NCI-H146 treated with DMSO at 0.1 percent for 48 hours (cell line): ENCODE results near the gene RBFOX1.

Experiments used
- DNase-seq: peaks from one replicate; lab custom pipeline; 2025; ENCODE audit not compliant: unreplicated experiment; lab: John Stamatoyannopoulos, UW

RBFOX1 gene

DNA sequence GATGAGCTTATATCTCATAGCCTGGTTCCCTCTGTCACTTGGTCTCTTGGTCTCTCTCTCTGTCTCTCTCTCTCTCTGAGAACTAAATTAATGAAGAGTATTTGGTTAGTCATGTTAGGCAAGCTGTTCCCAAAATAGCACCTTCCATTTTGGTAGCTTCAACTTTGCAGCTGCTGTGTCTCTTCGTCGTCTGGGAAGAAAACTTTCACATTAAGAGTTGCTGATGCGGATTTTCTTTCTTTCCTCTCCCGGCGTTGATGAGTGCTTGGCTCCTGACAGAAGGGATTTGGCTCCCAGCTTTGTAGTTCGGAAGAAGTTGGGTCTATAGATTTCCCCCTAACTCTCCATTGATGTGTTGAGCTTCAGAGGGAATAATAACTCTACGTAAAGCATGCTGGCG, at the start of gene RBFOX1:
RBFOX1 (plus strand) TSS at position 235 of the 400 bp plus-strand sequence.
- DNase-seq: no peak

GRCh38 chr16:7284780-7285179, 47.9 kb upstream of the RBFOX1 start:
- no peak for DNase-seq

GRCh38 chr16:7285520-7285919, 47.1 kb upstream of the RBFOX1 start:
- DNase-seq: no peak

- DNase-seq: no peak
Observed at GRCh38 chr16:7289299-7289698, 43.3 kb upstream of the RBFOX1 start.

GRCh38 chr16:7290682-7291081, 42.0 kb upstream of the RBFOX1 start:
- DNase-seq: no peak

DNA sequence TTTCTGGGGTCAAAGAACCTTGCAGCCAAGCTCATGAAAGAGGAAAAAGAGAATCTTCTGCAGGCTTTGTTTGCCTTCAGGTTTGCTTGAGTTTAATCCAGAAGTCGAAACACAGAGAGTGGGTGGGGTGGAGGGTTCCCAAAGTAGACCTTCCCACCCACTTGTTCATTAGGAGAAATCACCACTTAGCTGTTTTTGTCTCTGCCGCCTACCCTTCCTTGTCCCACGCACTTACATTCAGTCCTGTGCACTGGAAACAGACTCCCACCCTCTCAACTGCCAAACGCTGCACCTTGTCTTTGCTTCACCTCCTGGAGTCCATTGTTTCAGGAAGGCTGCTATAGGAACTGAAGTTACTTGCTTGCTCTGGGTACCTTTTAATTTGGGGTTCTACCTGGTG, 38.6 kb upstream of the RBFOX1 start:
- DNase-seq: no peak

DNA sequence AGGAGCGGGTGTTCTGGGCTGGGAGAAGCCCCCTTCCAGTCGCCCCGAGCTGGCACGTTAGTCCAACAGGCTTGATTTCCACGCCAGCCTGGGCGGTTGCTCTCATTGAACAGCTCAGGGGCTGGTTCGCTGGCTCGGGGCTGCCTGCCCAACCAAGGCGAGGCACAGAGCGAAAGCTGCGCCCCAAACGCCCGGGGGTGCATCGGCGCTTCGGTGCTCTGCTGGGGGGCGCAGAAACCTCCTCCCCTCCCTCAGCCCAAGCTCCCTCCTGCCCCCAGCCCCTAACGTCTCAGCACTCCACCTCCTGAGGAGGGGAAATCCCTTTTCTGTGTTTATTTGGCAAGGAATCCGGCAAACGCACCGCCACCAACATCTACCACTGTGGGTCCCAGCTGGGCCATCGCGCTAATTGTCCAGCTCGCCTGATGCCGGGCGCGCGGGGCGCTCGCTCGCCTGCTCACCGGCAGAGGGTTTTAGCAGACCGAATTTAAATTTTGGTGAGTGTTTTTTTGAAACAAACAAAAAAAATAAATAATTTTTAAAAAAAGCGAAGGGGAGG, 29.5 kb upstream of the RBFOX1 start:
- no peak for DNase-seq

DNA sequence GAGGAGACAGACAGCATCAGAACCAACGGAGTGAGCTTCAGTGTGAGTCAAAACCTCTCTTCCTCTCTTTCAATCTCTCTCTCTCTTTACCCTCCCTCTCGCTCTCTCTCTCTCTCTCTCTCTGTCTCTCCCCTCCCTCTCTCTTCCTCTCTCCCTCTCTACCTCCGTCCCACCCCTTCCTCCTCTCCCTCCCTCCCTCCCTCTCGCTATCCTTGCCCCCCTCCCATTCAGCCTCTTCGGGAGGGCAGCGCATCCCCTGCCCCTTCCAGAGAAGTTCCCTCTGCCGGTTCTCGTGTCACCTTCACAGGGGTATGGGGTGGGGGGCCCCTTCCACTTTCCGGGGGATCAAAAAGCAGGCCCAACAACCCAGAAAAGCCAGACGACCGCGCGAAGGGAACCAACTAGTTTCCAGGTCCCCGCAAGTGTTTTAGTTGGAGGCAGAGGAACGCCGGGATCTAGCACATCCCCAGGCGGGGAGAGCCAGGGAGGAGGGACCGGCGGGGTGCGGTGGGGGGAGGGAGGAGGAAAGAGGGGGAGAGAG, 28.9 kb upstream of the RBFOX1 start:
- DNase-seq: no peak

DNA sequence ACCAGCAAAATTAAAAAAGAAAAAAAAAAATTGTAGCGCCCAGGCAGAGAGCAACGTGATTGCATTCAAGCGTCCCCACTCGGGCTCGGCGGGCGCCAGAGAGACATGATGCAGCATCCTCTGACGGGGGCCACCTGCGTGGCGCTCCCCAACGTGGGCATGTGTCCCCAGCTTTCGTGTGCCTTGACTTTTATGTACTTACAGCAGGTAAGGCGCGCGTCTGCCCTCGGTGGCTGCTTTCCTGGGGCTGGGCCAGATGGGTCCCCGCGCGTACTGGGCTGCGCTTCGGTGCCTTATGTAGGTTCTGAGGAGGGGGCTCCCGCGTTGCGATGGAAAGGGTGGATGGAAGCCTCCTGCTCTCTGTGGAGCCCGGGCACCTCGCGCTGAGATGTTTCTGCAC, 28.4 kb upstream of the RBFOX1 start:
- DNase-seq: no peak

- no peak for DNase-seq
Observed at GRCh38 chr16:7304958-7305357, 27.7 kb upstream of the RBFOX1 start.

DNA sequence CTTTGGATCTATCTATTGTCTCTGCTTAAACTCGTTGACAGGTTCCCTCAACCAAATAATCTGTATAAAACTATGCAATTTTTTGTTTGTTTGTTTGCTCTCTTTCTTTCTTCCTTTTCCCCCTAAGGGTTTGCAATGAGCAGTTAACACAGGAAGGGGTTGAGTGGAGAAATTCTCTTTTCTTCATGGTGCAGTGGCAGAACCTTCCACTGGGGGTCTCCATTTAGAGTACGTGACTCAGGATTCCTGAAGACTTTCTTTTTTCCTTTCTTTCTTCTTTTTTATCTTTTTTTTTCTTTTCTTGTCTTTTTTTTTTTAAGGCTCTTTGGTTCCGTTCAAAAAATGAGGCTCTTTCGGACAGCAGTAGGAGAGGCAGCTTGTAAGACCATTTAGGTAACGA, 19.5 kb upstream of the RBFOX1 start:
- DNase-seq: no peak

- DNase-seq: no peak
Observed at GRCh38 chr16:7314163-7314562, 18.5 kb upstream of the RBFOX1 start.

- peak; percentile 43 for DNase-seq
Observed at GRCh38 chr16:7315813-7316212, 16.8 kb upstream of the RBFOX1 start.

DNA sequence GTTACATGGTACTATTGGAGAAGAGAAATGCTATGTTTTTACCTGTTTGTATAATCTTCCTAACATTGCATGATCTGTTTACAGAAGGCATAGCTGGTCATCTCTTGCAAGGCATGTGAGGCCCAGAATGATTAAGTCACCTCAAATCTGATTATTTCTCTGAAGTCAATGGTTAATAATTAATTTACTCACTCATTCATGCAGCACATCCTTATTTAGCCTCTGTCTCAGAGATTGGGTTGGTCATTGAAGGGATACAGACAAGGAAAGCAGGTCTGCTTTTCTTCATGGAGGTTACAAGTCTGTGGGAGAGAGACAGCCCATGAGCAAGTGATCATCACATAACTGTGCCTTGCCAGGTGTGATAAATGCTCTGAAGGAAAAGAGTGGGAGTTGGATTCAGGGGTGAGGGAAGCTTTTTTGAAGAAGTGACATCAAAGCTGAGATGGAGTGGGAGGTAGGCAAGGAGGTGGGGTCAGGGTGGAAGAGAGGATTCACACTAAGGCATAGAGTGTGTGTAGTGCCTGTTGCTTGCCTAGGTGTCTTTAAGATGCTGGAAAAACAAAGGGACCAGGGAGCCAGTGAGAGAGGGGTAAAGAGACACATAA, 16.3 kb upstream of the RBFOX1 start:
- DNase-seq: no peak

DNA sequence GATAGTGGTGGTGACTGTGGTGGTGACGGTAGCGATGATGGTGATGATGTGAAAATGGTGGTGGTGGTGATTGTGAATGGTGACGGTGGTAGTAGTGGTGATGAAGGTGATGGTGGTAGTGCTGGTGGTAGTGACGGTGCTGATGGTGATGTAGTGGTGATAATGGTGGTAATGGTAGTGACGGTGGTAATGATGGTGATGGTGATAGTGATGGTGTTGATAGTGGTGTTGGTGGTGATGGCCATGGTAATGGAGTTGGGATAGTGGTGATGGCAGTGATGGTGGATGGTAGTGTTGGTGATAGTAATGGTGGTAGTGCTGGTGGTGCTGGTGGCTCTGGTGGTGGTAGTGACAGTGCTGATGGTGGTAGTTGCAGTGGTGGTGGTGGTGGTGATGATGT, 14.7 kb upstream of the RBFOX1 start:
- no peak for DNase-seq

- DNase-seq: no peak
Observed at GRCh38 chr16:7318686-7319085, 14.0 kb upstream of the RBFOX1 start.

- no peak for DNase-seq
Observed at GRCh38 chr16:7319514-7319913, 13.1 kb upstream of the RBFOX1 start.

DNA sequence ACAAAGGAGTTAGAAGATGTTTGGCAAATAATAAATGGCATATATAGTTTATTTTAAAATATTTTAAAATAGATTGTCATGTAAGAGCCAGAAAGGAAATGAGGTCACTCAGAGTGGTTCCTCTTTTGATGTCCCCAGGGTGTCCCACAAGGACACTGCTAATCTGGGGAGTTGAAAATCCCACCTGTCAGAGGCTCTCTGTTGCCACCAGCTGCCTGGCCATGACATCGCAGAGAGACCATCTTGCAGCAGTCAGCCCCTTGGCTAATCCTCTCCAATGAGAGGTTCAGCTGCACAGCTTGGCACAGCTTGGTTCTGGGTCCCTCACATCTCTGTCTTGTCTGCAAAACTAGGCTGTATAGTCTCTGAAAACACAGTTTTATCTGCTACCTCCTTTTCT, 11.0 kb upstream of the RBFOX1 start:
- no peak for DNase-seq

GRCh38 chr16:7324321-7324720, 8.3 kb upstream of the RBFOX1 start:
- peak; percentile 59 for DNase-seq

DNA sequence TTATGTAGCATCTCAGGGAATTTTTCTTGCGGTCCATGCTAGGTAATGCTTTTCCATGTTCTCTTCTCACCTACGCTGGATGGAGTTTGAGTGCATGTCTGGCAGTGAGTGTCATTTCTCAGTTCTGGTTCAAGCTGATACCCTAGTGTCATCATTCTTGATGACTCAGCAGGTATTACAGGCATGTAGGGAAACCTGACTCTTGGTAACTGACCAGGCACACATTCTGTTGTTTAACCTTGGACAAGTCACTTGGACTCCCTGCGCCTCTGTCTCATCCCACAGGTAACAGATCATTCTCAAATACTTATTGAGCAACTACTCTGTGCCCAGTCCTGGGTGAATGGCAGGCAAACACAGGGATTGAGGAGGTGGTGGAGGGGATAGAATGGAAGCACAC, 6.8 kb upstream of the RBFOX1 start:
- DNase-seq: no peak

- no peak for DNase-seq
Observed at GRCh38 chr16:7330709-7331108, 1.9 kb upstream of the RBFOX1 start.

DNA sequence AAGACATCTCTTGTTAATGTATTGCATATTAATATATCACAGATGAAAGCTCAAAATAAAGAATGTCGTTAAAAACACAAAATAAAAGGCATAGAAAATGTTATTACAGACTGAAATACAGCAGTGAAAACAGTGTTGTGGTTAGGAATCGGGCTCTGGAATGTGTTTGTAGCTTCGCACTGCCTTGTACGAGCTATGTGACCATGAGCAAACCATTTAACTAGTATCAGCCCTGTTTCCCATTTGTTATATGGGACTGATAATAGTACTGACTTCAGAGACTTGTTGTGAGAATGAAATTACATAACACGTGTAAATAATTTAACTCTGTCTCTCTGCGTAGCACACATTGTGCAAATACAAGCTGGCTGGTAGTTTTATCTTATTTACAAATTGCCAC, 648 bp upstream of the RBFOX1 start:
- no peak for DNase-seq

- DNase-seq: no peak
Observed at GRCh38 chr16:7333180-7333725, 608 bp downstream of the RBFOX1 start.
